GM12878 (cell line): ENCODE data around the gene DGAT2. TPM values are rescaled to one million over a fixed set of nuclear protein-coding genes. Genes with fewer than 3 reads are reported as not detected.

Experiments
- ATAC-seq: fragments of 200-7000 bp; cut with Tn5 transposase; 3 replicates; pipeline ENCODE4 v1.9.1; 2020; ENCODE audit warnings: mild to moderate bottlenecking, moderate library complexity
- BruUV-seq: library from RNA; stranded (reverse); fragments of 400-500 nt; replicated peaks from 2 replicates; lab custom pipeline; 2021; lab: Mats Ljungman, UMichigan
- CTCF ChIA-PET: fragments of 300-600 bp; sonication (Branson Sonifier 250); formaldehyde crosslinking; extraction: SDS; loops from one replicate; lab custom pipeline; 2021; ENCODE audit warnings: inconsistent platforms; lab: Yijun Ruan, JAX
- POLR2A ChIA-PET: fragments of 350-600 bp; formaldehyde crosslinking; extraction: SDS; loops from one replicate; lab custom pipeline; 2021; ENCODE audit warnings: inconsistent platforms; lab: Charles Lee
- RAD21 ChIA-PET: fragments of 300-600 bp; sonication (Branson Sonifier 250); formaldehyde crosslinking; loops from one replicate; lab custom pipeline; 2023; ENCODE audit warnings: antibody characterized with exemption; ENCODE audit not compliant: unreplicated experiment; lab: Charles Lee
- SMC1A ChIA-PET: fragments of 300-600 bp; sonication (Branson Sonifier 250); formaldehyde crosslinking; loops from one replicate; lab custom pipeline; 2023; ENCODE audit not compliant: unreplicated experiment, uncharacterized antibody; lab: Charles Lee
- DNase-seq: peaks from one replicate; pipeline ENCODE4 v3.0.0-alpha.2; 2011; ENCODE audit warnings: low read depth, low spot score
- FAIRE-seq: peaks from 3 replicates; lab custom pipeline; 2011; peaks lifted over from hg19 to GRCh38; lab: Jason Lieb, UNC
- H2AFZ ChIP-seq: 2 replicates; pipeline ENCODE4 v1.6.0; 2011; ENCODE audit warnings: low read depth, low read length, control low read depth; ENCODE audit not compliant: control insufficient read depth
- H3K27ac ChIP-seq: 2 replicates; pipeline ENCODE4 v1.5.1; 2011; ENCODE audit warnings: control low read depth; ENCODE audit not compliant: control insufficient read depth, insufficient read depth
- H3K27me3 ChIP-seq, 2 experiments: replicated peaks in 1 of 2; 2 replicates each; pipeline versions ENCODE4 v1.6.0 to v1.6.1; 2011; ENCODE audit warnings: low read length in 1 of 2; ENCODE audit not compliant: control insufficient read depth in 2 of 2, insufficient read depth in 2 of 2
- H3K36me3 ChIP-seq, 2 experiments: 2 replicates each; pipeline ENCODE4 v1.5.1; 2011; ENCODE audit warnings: low read length in 1 of 2; ENCODE audit not compliant: control insufficient read depth in 2 of 2, insufficient read depth in 2 of 2
- H3K4me1 ChIP-seq: 2 replicates; pipeline ENCODE4 v1.6.1; 2011; ENCODE audit warnings: mild to moderate bottlenecking, low read length, moderate library complexity, mixed read lengths; ENCODE audit not compliant: control insufficient read depth, insufficient read depth
- H3K4me2 ChIP-seq: 2 replicates; pipeline ENCODE4 v1.6.0; 2011; ENCODE audit warnings: control low read depth; ENCODE audit not compliant: control insufficient read depth, insufficient read depth
- H3K4me3 ChIP-seq: fragments of 200-600 bp; sonication (generic); 2 replicates; pipeline ENCODE4 v1.5.1; 2016
- H3K79me2 ChIP-seq: 2 replicates; pipeline ENCODE4 v1.6.0; 2011; ENCODE audit warnings: low read length; ENCODE audit not compliant: control insufficient read depth, insufficient read depth
- H3K9ac ChIP-seq: 2 replicates; pipeline ENCODE4 v1.8.0; 2011; ENCODE audit warnings: low read length, control low read depth, mixed read lengths; ENCODE audit not compliant: control insufficient read depth, insufficient read depth
- H3K9me3 ChIP-seq: replicated peaks from 3 replicates; pipeline ENCODE4 v1.5.1; 2011; ENCODE audit warnings: mild to moderate bottlenecking, low read length; ENCODE audit not compliant: control insufficient read depth, insufficient read depth
- H4K20me1 ChIP-seq: 2 replicates; pipeline ENCODE4 v1.6.0; 2011; ENCODE audit not compliant: control insufficient read depth, insufficient read depth
- BACH1 ChIP-seq: fragments of 450-650 bp; IDR thresholded peaks from 2 replicates; pipeline ENCODE4 v1.6.1; 2017; ENCODE audit warnings: mild to moderate bottlenecking, borderline replicate concordance
- BCL11A ChIP-seq: IDR thresholded peaks from 2 replicates; pipeline ENCODE4 v1.6.1; 2011; ENCODE audit warnings: low read depth, low read length
- CBX5 ChIP-seq: sonication (generic); IDR thresholded peaks from 2 replicates; pipeline ENCODE4 v1.6.1; 2016; ENCODE audit warnings: low read depth, moderate library complexity, mild to moderate bottlenecking, inconsistent platforms
- NRF1 ChIP-seq: conservative IDR thresholded peaks from 2 replicates; pipeline ENCODE4 v1.6.1; 2011; ENCODE audit warnings: mild to moderate bottlenecking, low read depth, low read length, improper control_type of control experiment
- ZNF384 ChIP-seq: IDR thresholded peaks from 2 replicates; pipeline ENCODE4 v1.6.1; 2012; ENCODE audit warnings: low read depth, mild to moderate bottlenecking, low read length, improper control_type of control experiment, borderline replicate concordance
- WGBS: methylation state at CpG from one replicate; pipeline ENCODE4 v1.1.6; 2016; ENCODE audit warnings: low lambda C conversion rate; ENCODE audit not compliant: insufficient replicate concordance, insufficient coverage; ENCODE audit errors: missing lambda C conversion rate; 5-methylcytosine and 5-hydroxymethylcytosine counted together
- in situ Hi-C: fragments of 300-500 bp; cut with MboI; formaldehyde crosslinking; loops from 9 replicates; pipeline ENCODE4 v1.14.3; 2018; ENCODE audit warnings: mixed read lengths
- intact Hi-C: fragments of 100-400 bp; cut with micrococcal nuclease; formaldehyde crosslinking; loops from one replicate; pipeline ENCODE4 v1.14.2; 2022; ENCODE audit not compliant: unreplicated experiment
- polyA plus RNA-seq, 11 experiments: library from polyadenylated mRNA; depleted of rRNA in 4 of 11; unstranded in 6 of 11; stranded (reverse) in 5 of 11; fragments of >200 nt; fragmentation: Nextera tagmentation in 4 of 11; fragmentation: Illumina TruSeq in 1 of 11; extraction: Ambion mirVana in 4 of 11; extraction: Trizol in 1 of 11; gene quantifications; 1 replicate in 1 of 11; 2 replicates in 10 of 11; pipeline versions ENCODE4 v1.2.1 to v1.2.3, GENCODE V29; 2011 to 2016; ENCODE audit warnings: inconsistent platforms in 2 of 11, missing spikeins in 2 of 11, low read depth in 1 of 11
- total RNA-seq, 4 experiments: library from RNA; depleted of rRNA in 3 of 4; stranded (reverse); fragments of >200 nt in 3 of 4; fragmentation: Illumina TruSeq in 1 of 4; extraction: Trizol in 1 of 4; gene quantifications; 2 replicates each; pipeline versions ENCODE4 v1.2.1 to v1.2.3, GENCODE V29; 2013 to 2021
- TF ChIP-seq, protein P1 (sequence below): fragments of 450-650 bp; conservative IDR thresholded peaks from 2 replicates; pipeline ENCODE4 v1.6.1; 2017; ENCODE audit warnings: mild to moderate bottlenecking, moderate library complexity

The DGAT2 gene
- total and polyA plus RNA-seq, 10 of the 15 experiments (the other 5 are each of a cell fraction or from before 2014, with no cell fraction given) = 5.1 to 25.9 (median 17.6) TPM

- TF ChIP-seq, protein P1, sequence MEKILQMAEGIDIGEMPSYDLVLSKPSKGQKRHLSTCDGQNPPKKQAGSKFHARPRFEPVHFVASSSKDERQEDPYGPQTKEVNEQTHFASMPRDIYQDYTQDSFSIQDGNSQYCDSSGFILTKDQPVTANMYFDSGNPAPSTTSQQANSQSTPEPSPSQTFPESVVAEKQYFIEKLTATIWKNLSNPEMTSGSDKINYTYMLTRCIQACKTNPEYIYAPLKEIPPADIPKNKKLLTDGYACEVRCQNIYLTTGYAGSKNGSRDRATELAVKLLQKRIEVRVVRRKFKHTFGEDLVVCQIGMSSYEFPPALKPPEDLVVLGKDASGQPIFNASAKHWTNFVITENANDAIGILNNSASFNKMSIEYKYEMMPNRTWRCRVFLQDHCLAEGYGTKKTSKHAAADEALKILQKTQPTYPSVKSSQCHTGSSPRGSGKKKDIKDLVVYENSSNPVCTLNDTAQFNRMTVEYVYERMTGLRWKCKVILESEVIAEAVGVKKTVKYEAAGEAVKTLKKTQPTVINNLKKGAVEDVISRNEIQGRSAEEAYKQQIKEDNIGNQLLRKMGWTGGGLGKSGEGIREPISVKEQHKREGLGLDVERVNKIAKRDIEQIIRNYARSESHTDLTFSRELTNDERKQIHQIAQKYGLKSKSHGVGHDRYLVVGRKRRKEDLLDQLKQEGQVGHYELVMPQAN = no peak
- no peak for TF ChIP-seq NRF1
- TF ChIP-seq CBX5 = no peak
- no peak for TF ChIP-seq BCL11A
- no peak for TF ChIP-seq ZNF384
- no peak for TF ChIP-seq BACH1
- RAD21 ChIA-PET = no interaction called here
- peak overlapping the region; percentile 45 for H3K27ac ChIP-seq
- in situ Hi-C loops = loop anchor here (5.0 kb wide), 1 partner anchor 40 kb away; no protein-coding TSS in a partner anchor
- no peaks in the 10 kb centered on the region for H4K20me1 ChIP-seq
- H3K79me2 ChIP-seq = peaks cover 6% of the 10 kb centered on the region; the same call in 1 of the 2 replicates
- no TSS peak for BruUV-seq
- no peaks in the 10 kb centered on the region for H3K36me3 ChIP-seq
- no peak overlapping the region for H3K9ac ChIP-seq
- 95% methylated on average over 6 of the region's 6 CpGs for WGBS
- H3K4me2 ChIP-seq = no peak overlapping the region
- SMC1A ChIA-PET = interaction anchor here (0.6 to 0.8 kb wide), 2 partner anchors 35 to 100 kb away, joined by 3 read pairs; no protein-coding TSS in a partner anchor
- CTCF ChIA-PET = interaction anchor here (0.6 to 0.9 kb wide), 2 partner anchors 61 to 130 kb away, joined by 3 to 4 read pairs; no protein-coding TSS in a partner anchor
- ATAC-seq (no peak), FAIRE-seq (no peak), DNase-seq (no peak)
- H3K4me1 ChIP-seq = peaks cover 32% of the 10 kb centered on the region
- no peaks in the 10 kb centered on the region for H3K27me3 ChIP-seq
- POLR2A ChIA-PET = no interaction called here
- no peaks in the 10 kb centered on the region for H3K9me3 ChIP-seq
- H3K4me3 ChIP-seq = no peak overlapping the region
- peak overlapping the region; percentile 7 for H2AFZ ChIP-seq
- intact Hi-C loops = loop anchor here (10.0 kb wide), 1 partner anchor 172 kb away; no protein-coding TSS in a partner anchor
These were observed 1.4 kb upstream of the DGAT2 start for GRCh38 chr11:75767228-75767572.
